SKM-1 treated with dmso at 0.1 percent for 144 hours (cell line): ENCODE results near the gene CX3CR1.
"Not testable (repeated sequence)": the region's sequence is repeated elsewhere in the genome, so short reads cannot be mapped to it uniquely, and the experiment has no call there.

Experiments used
- DNase-seq: peaks from one replicate; lab custom pipeline; 2025; ENCODE audit not compliant: unreplicated experiment; lab: John Stamatoyannopoulos, UW

Gene CX3CR1

GRCh38 chr3:39227596-39227995, 52.2 kb downstream of the CX3CR1 start:
- DNase-seq, result not testable (repeated sequence)

GRCh38 chr3:39226106-39226741, 53.6 kb downstream of the CX3CR1 start:
- peak; percentile 65 for DNase-seq

GRCh38 chr3:39224288-39224687, 55.5 kb downstream of the CX3CR1 start:
- no peak for DNase-seq

- DNase-seq, result no peak
These were observed 56.9 kb downstream of the CX3CR1 start for GRCh38 chr3:39222939-39223338.

- no peak for DNase-seq
These were observed 57.4 kb downstream of the CX3CR1 start for GRCh38 chr3:39222462-39222861.

GRCh38 chr3:39221141-39221530, 58.7 kb downstream of the CX3CR1 start:
- no peak for DNase-seq

- peak; percentile 60 for DNase-seq
These were observed 59.3 kb downstream of the CX3CR1 start for GRCh38 chr3:39220407-39221140.

- DNase-seq, result no peak
These were observed 60.1 kb downstream of the CX3CR1 start for GRCh38 chr3:39219702-39220101.

GRCh38 chr3:39216176-39216790, 63.6 kb downstream of the CX3CR1 start:
- peak; percentile 91 for DNase-seq

GRCh38 chr3:39213613-39214012, 66.2 kb downstream of the CX3CR1 start:
- DNase-seq, result no peak
